GM19193 (cell line): ENCODE results near the gene TIRAP.

Source experiments
- POLR2A ChIP-seq: IDR thresholded peaks from 4 replicates; pipeline ENCODE4 v1.6.1; 2011; ENCODE audit not compliant: insufficient read depth, insufficient read length; ENCODE audit errors: extremely low read depth

Gene TIRAP

DNA sequence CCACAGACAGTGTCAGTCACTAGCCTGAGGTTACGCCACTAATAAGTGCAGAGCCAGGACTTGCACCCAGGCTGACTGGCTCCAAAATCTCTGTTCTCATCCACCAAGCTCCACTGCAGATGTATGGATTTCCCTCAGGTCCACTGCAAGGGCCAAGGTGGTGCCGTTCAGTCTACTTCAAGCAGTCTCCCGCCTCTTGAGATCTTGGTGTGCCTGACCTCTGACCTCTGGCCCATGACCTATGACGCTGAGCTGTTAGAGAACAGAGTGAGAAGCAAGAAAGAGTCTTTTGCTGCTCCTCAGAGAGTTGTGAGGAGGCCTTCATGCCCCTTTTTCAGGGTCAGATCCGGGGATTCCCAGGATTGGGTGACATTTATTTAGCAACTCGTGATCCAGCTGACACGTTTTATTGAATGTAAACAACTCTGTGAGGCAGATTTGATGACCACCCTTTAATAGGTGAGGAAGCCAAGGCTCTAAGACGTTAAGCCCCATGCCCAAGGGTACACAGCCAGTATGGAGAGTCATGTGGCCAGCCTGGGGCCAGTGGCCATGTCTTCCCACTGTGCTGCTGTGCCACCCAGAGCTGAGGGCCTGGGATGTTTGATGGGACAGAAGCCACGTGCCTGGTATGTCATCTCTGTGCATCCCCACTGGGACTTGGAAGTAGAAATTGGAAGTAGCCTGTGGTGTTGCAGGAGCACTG is 46.2 kb downstream of the TIRAP start:
- TF ChIP-seq POLR2A = no peak

DNA sequence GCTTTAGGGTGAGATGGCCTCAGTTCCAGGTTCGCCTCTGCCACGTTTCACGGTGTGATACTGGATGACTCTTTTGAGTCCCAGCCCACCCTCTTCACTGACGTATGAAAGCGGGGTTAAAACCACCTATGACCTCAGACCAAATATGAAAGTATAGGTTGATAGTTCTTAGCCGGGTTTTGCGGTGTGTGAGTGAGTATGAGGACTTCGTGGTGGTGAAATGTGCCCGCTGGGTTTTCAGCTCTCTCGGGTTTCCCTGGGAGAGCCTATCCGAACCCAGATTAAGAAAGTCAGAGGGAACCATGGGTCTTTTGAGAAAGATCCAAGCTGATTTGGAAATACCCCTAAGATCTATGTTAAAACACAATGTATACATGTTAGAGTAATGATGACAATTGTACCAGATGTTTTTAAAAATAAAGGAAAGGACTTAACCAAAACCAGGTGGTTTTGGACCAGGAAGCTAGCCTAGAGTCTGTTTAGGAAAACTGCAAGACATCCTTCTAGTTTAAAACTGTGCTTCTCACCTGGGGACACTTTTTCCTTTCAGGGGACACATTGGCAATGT is 46.8 kb downstream of the TIRAP start:
- TF ChIP-seq POLR2A = no peak

DNA sequence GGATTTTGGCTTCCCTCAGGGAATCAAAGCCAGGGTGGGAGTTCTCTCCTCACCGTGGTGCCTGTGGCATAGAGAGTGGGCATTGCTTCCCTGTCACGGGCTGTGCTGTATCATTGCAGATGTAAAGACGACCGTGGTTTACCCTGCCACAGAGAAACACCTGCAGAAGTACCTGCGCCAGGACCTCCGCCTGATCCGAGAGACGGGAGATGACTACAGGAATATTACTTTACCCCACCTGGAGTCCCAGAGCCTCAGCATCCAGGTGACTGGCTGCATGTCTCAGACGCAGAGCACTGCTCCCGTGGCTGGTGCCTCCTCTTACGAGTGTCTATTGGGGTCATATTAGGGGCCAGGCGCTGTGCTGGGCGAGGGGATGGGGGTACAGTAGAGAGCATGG is 48.4 kb downstream of the TIRAP start:
- no peak for TF ChIP-seq POLR2A

- TF ChIP-seq POLR2A = no peak
Observed at GRCh38 chr11:126332221-126332711, 49.4 kb downstream of the TIRAP start.

DNA sequence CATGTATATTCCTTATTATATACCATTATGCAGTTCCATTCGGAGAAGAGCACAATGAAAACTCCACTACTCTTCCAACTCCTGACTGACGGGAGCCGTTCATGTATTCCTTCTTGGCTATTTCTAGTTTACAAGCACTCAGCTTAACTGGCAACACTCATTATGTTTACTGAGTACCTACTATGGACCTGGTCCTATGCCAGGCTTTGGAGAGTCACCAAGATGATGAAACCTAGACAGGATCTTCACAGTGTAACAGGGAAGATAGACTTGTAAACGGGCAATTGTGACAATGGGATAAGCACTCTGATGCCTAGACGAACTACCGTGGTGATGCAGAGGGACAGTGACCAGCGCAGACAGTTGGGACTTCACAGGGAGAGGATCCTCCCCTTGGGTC is 50.2 kb downstream of the TIRAP start:
- TF ChIP-seq POLR2A = no peak

- TF ChIP-seq POLR2A = no peak
Observed at GRCh38 chr11:126334659-126335462, 52.0 kb downstream of the TIRAP start.

DNA sequence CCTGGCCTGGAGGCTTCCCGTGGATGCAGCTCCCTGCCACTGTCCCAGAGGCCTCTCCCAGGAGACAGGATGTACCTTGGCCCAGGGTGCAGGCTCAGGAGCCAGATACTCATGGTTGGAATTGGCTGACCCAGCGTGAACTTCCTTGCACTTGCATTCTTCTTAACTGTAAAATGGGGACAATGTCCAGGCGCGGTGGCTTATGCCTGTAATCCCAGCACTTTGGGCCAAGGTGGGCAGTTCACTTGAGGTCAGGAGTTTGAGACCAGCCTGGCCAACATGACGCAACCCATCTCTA is 52.5 kb downstream of the TIRAP start:
- TF ChIP-seq POLR2A = no peak

DNA sequence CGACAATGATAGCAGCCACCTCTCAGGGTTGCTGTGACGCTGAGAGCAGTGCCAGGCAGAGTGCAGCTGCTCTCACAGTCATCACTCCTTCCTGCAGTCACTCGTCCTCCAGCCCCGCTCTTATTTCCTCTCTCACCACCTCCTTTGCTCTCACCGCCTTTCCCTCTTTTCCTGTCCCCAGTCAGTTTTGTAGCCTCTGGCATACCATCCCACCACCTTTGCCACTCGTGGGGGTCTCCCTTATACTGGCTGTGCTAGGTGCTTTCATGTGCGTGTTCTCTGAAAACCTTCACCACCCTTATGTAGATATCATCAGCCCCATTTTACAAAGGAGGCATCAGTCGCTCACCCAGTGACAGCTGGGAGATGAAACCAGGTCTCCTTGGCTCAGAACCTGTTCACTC is 53.2 kb downstream of the TIRAP start:
- no peak for TF ChIP-seq POLR2A

DNA sequence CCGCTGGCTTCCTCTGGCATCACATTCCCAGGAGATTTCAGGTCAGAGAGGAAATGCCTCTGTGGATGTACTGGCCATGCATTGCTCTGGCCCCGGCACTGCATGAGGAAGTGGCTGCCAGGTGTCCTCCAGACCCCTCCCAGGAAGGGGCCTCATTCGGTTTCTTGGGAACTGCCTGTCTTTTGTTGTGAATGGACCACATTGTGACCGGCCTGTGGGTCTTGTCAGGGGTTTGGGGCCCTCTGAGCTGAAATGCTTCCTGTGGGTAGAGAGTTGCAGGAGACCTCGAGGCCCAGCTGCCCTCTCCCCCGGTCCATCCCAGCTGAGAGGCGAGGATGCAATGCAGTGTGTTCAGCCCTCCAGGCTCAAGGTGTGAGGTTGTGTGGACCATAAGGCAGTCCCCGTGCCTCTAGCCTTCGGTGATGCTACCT is 53.8 kb downstream of the TIRAP start:
- no peak for TF ChIP-seq POLR2A

DNA sequence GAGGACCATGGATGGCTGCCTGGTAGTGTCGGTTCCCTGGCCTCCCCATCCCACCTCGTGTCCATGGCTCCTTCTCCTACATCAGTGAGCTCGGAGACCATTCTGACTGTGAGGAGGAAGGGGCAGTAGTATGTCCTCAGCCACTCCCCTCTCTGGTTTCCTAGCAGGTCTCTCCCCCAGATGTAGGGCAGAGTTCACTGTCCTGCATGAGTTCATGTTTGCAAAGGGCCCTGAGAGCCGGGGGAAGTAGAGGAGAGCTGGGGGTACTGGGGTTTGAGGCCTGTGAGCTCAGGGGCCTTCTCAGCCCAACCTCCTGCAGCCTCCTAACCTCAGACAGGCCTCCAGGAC is 54.2 kb downstream of the TIRAP start:
- TF ChIP-seq POLR2A = no peak

GRCh38 chr11:126337474-126338241 is 54.8 kb downstream of the TIRAP start:
- no peak for TF ChIP-seq POLR2A

- TF ChIP-seq POLR2A = no peak
Observed at GRCh38 chr11:126338346-126339055, 55.6 kb downstream of the TIRAP start.

GRCh38 chr11:126339073-126339862 is 56.4 kb downstream of the TIRAP start:
- no peak for TF ChIP-seq POLR2A
